Neuronal stem cell (in vitro differentiated cells): Measurements from ENCODE around the gene CKAP2L.

Source experiments
- DNase-seq: peaks from one replicate; pipeline ENCODE4 v3.0.0-alpha.2; 2013; ENCODE audit warnings: low spot score
- H2AFZ ChIP-seq: one replicate; pipeline ENCODE4 v1.6.1; 2013; ENCODE audit warnings: mild to moderate bottlenecking, low read length, inconsistent platforms
- H2AK5ac ChIP-seq: 2 replicates; pipeline ENCODE4 v1.6.1; 2013; ENCODE audit warnings: low read depth, mild to moderate bottlenecking, inconsistent platforms, low read length, moderate library complexity, mixed read lengths
- H2BK120ac ChIP-seq: 2 replicates; pipeline ENCODE4 v1.6.1; 2013; ENCODE audit warnings: low read depth, mild to moderate bottlenecking, inconsistent platforms, low read length, moderate library complexity, mixed read lengths
- H2BK12ac ChIP-seq: one replicate; pipeline ENCODE4 v1.6.1; 2013; ENCODE audit warnings: low read length, inconsistent platforms
- H2BK15ac ChIP-seq: 2 replicates; pipeline ENCODE4 v1.6.1; 2013; ENCODE audit warnings: mild to moderate bottlenecking, low read length, inconsistent platforms, mixed read lengths
- H2BK5ac ChIP-seq: one replicate; pipeline ENCODE4 v1.6.1; 2013; ENCODE audit warnings: inconsistent platforms, mild to moderate bottlenecking, low read length, moderate library complexity
- H3K14ac ChIP-seq: one replicate; pipeline ENCODE4 v1.6.1; 2013; ENCODE audit warnings: low read length, inconsistent platforms
- H3K18ac ChIP-seq: 2 replicates; pipeline ENCODE4 v1.6.1; 2013; ENCODE audit warnings: low read length, inconsistent platforms
- H3K23ac ChIP-seq: 2 replicates; pipeline ENCODE4 v1.6.1; 2013; ENCODE audit warnings: low read depth, mild to moderate bottlenecking, mixed read lengths, low read length, inconsistent platforms; ENCODE audit not compliant: poor library complexity
- H3K27ac ChIP-seq: replicated peaks from 3 replicates; pipeline ENCODE4 v1.5.1; 2013; ENCODE audit warnings: low read length, inconsistent platforms
- H3K27me3 ChIP-seq, 3 experiments: 2 replicates each; pipeline ENCODE4 v1.6.1; 2013; ENCODE audit warnings: low read length in 3 of 3, mild to moderate bottlenecking in 2 of 3, inconsistent platforms in 1 of 3, low read depth in 1 of 3, mixed read lengths in 1 of 3, moderate library complexity in 1 of 3; ENCODE audit not compliant: control insufficient read depth in 3 of 3, insufficient read depth in 3 of 3
- H3K36me3 ChIP-seq, 2 donors: replicated peaks in 1 of 2; 2 replicates each; pipeline ENCODE4 v1.6.1; 2013; ENCODE audit warnings: low read length in 2 of 2; ENCODE audit not compliant: control insufficient read depth in 2 of 2, insufficient read depth in 2 of 2
- H3K4ac ChIP-seq: 2 replicates; pipeline ENCODE4 v1.6.1; 2013; ENCODE audit warnings: inconsistent platforms, mild to moderate bottlenecking, low read length, moderate library complexity
- H3K4me1 ChIP-seq, 2 donors: 1 replicate in 1 of 2; 2 replicates in 1 of 2; pipeline ENCODE4 v1.6.1; 2013; ENCODE audit warnings: low read length in 2 of 2, low read depth in 1 of 2; ENCODE audit not compliant: control insufficient read depth in 2 of 2, insufficient read depth in 1 of 2
- H3K4me2 ChIP-seq: one replicate; pipeline ENCODE4 v1.6.1; 2013; ENCODE audit warnings: mild to moderate bottlenecking, low read length, inconsistent platforms; ENCODE audit not compliant: insufficient read depth, poor library complexity, severe bottlenecking
- H3K4me3 ChIP-seq, 2 donors: 2 replicates each; pipeline ENCODE4 v1.5.1; 2013; ENCODE audit warnings: low read length in 2 of 2, mild to moderate bottlenecking in 2 of 2, inconsistent platforms in 1 of 2, moderate library complexity in 1 of 2
- H3K79me1 ChIP-seq: one replicate; pipeline ENCODE4 v1.6.1; 2013; ENCODE audit warnings: low read depth, mild to moderate bottlenecking, inconsistent platforms, low read length, moderate library complexity
- H3K9ac ChIP-seq: one replicate; pipeline ENCODE4 v1.6.1; 2013; ENCODE audit warnings: mild to moderate bottlenecking, low read depth, low read length, inconsistent platforms; ENCODE audit not compliant: poor library complexity
- H3K9me3 ChIP-seq, 2 donors: replicated peaks in 1 of 2; 2 replicates each; pipeline versions ENCODE3 to v1.6.1; 2013; ENCODE audit warnings: low read length in 2 of 2, mild to moderate bottlenecking in 2 of 2, inconsistent platforms in 1 of 2, low read depth in 1 of 2, mixed read lengths in 1 of 2, moderate library complexity in 1 of 2; ENCODE audit not compliant: control insufficient read depth in 2 of 2, insufficient read depth in 1 of 2
- H4K8ac ChIP-seq: one replicate; pipeline ENCODE4 v1.6.1; 2013; ENCODE audit warnings: low read depth, mild to moderate bottlenecking, inconsistent platforms, low read length, moderate library complexity
- H4K91ac ChIP-seq: one replicate; pipeline ENCODE4 v1.6.1; 2013; ENCODE audit warnings: low read length, low read depth, mild to moderate bottlenecking, inconsistent platforms; ENCODE audit not compliant: poor library complexity
- WGBS, 2 donors: extraction: QIAGEN DNeasy Blood & Tissue Kit; methylation state at CpG; one replicate each; pipeline ENCODE4 v1.1.7; 2013; ENCODE audit warnings: missing lambda C conversion rate in 2 of 2, mixed read lengths in 1 of 2; ENCODE audit not compliant: insufficient read length in 2 of 2, insufficient replicate concordance in 1 of 2; ENCODE audit errors: extremely low coverage in 2 of 2; 5-methylcytosine and 5-hydroxymethylcytosine counted together

The CKAP2L gene

DNA sequence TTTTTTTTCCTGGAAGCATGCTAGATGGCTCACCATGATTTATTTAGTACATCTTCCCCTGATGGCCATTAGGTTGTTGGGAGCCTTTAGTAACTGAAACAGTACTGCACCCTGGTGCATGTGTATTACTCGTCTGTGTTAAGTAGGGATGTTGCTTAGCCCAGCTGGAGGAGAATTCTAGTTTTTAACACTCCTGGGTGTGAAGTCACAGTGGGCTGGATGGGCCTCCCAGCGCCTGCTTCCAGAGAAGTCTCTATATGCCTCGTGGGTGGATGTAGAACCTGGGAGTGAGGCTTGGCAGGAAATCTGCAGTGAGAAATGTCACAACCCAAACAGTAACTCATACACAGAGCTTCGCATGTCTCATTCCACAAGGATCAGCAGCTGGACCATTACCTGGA, 72.5 kb downstream of the CKAP2L start:
- Histone ChIP-seq H3K23ac (no peak overlapping the region), H3K9ac (no peak overlapping the region), H3K4me1 (peaks cover 4 to 9% of the 10 kb centered on the region in 2 donors), H3K27me3 (peaks cover 0 to 2% (median 0%) of the 10 kb centered on the region in 3 experiments), H2AK5ac (no peak overlapping the region), H3K27ac (no peak overlapping the region), H2AFZ (no peak overlapping the region), H3K4me2 (no peak overlapping the region), H4K91ac (no peak overlapping the region), H3K18ac (no peak overlapping the region), H3K4ac (no peak overlapping the region), H3K9me3 (no peaks in the 10 kb centered on the region), H2BK120ac (no peak overlapping the region), H4K8ac (no peak overlapping the region), H3K4me3 (no peak overlapping the region), H2BK12ac (no peak overlapping the region), H2BK5ac (no peak overlapping the region), H3K79me1 (no peaks in the 10 kb centered on the region), H2BK15ac (no peak overlapping the region), H3K14ac (no peak overlapping the region), H3K36me3 (no peaks in the 10 kb centered on the region)
- WGBS, 2 donors = no CpG with 5 or more reads among the region's 4 CpGs
- no peak for DNase-seq

DNA sequence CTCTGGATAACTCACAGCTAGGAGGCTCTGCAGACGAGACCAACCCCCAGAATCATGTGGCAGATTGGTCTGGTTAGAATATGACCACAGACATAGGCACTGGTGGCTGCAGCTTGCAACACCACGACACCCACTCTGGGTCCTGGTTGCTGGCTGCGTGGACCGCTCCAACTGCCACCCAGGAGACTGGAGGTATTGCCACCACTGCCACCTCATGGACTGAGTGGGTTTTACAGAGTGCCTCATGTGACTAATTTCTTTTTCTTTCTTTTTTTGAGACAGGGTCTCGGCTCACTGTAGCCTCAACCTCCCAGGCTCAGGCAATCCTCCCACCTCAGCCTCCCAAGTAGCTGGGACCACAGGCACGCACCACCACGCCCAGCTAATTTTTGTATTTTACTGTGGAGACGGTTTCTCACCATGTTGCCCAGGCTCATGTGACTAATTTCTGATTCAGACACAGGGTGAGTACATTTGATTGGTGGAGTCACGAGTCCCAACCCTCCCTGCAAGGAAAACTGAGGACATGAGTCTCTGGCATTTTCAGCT, 73.5 kb downstream of the CKAP2L start:
- no peak overlapping the region for H4K8ac ChIP-seq
- peaks cover 0 to 2% (median 0%) of the 10 kb centered on the region in 3 experiments for H3K27me3 ChIP-seq
- H2BK120ac ChIP-seq = no peak overlapping the region
- H3K23ac ChIP-seq = no peak overlapping the region
- DNase-seq = no peak
- WGBS, 2 donors = no CpG with 5 or more reads among the region's 9 CpGs
- no peak overlapping the region for H2BK12ac ChIP-seq
- no peak overlapping the region for H3K27ac ChIP-seq
- H3K79me1 ChIP-seq = no peaks in the 10 kb centered on the region
- no peak overlapping the region for H3K4me3 ChIP-seq
- no peak overlapping the region for H3K4ac ChIP-seq
- H3K4me2 ChIP-seq = no peak overlapping the region
- H3K36me3 ChIP-seq = no peaks in the 10 kb centered on the region
- no peak overlapping the region for H2BK5ac ChIP-seq
- H3K14ac ChIP-seq = no peak overlapping the region
- H2AFZ ChIP-seq = no peak overlapping the region
- peaks cover 4 to 9% of the 10 kb centered on the region in 2 donors for H3K4me1 ChIP-seq
- H2AK5ac ChIP-seq = no peak overlapping the region
- no peak overlapping the region for H2BK15ac ChIP-seq
- no peak overlapping the region for H3K9ac ChIP-seq
- no peaks in the 10 kb centered on the region for H3K9me3 ChIP-seq
- H3K18ac ChIP-seq = no peak overlapping the region
- H4K91ac ChIP-seq = no peak overlapping the region

DNA sequence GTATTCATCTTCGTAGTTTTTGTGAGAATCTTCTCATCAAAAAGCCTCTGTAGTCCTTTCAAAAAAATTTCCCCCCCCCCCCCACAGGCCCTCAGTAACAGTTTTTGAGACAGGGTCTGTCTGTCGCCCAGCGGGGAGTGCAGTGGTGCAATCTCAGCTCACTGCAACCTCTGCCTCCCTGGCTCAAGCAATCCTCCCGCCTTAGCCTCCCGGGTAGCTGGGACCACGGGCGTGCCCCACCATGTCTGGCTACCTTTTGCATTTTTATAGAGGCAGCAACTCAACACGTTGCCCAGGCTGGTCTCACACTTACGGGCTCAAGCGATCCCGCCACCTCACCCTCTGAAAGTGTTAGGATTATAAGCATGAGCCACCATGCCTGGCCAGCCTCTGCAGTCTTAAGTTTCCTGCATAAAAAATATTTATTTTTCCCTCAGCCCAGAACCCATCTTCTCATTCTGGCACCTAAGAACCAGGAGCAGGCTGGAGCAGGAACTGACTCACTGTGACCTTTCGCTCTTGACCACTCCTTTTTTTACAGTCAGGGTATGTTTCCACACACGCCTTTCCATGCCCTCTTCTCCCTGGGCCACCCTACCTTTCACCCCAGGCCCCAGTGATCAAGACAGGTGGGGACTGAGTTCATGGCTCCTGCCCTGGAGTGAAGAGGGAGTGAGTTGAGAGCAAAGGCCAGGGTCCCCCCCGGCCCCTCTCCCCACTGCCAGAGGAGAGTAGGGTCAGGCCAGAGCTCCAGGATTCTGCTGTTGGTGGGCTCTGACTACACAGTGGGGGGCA, 76.1 kb downstream of the CKAP2L start:
- Histone ChIP-seq H3K27me3 (peaks cover 0 to 2% (median 0%) of the 10 kb centered on the region in 3 experiments), H3K4me2 (no peak overlapping the region), H3K4me3 (no peak overlapping the region), H4K91ac (no peak overlapping the region), H3K9ac (no peak overlapping the region), H2BK120ac (no peak overlapping the region), H2BK12ac (no peak overlapping the region), H3K4me1 (peaks cover 4 to 9% of the 10 kb centered on the region in 2 donors), H3K18ac (no peak overlapping the region), H3K14ac (no peak overlapping the region), H2AFZ (no peak overlapping the region), H3K23ac (peak overlapping the region; percentile 37), H3K4ac (no peak overlapping the region), H2BK15ac (no peak overlapping the region), H2AK5ac (no peak overlapping the region), H3K9me3 (no peaks in the 10 kb centered on the region), H2BK5ac (no peak overlapping the region), H3K36me3 (no peaks in the 10 kb centered on the region), H3K27ac (no peak overlapping the region), H3K79me1 (no peaks in the 10 kb centered on the region), H4K8ac (no peak overlapping the region)
- WGBS, 2 donors = no CpG with 5 or more reads among the region's 14 CpGs
- no peak for DNase-seq

DNA sequence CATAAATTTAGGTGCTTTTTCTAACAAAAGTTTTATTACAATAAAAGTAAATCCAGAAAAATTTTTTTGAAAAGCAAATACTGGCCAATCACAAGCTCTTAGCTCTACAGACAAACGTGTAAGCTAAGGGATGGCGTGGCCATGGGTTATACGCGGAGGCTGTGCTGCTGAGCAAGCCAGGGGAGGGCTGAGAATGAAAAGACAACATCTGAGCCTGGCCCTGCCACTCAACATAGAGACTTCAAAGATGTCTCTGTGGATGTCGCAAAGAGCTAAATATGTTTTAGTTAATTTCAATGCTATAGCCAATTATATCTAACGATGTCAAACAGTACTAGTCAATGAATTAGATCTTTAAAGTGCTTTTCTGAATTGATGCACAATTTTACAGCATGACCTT, 76.9 kb downstream of the CKAP2L start:
- no peak overlapping the region for H3K23ac ChIP-seq

More for the DNA sequence above, 76.9 kb downstream of the CKAP2L start:
- no peak overlapping the region for H3K18ac ChIP-seq
- no peaks in the 10 kb centered on the region for H3K9me3 ChIP-seq
- H2BK5ac ChIP-seq = no peak overlapping the region
- no peak overlapping the region for H3K4me3 ChIP-seq
- no peak overlapping the region for H3K4ac ChIP-seq
- DNase-seq = no peak
- no CpG with 5 or more reads among the region's 6 CpGs for WGBS, 2 donors
- no peak overlapping the region for H2BK12ac ChIP-seq
- H3K9ac ChIP-seq = no peak overlapping the region
- H3K27ac ChIP-seq = no peak overlapping the region
- H2AFZ ChIP-seq = no peak overlapping the region
- peaks cover 0 to 2% (median 0%) of the 10 kb centered on the region in 3 experiments for H3K27me3 ChIP-seq
- H2AK5ac ChIP-seq = no peak overlapping the region
- no peak overlapping the region for H2BK120ac ChIP-seq
- no peak overlapping the region for H2BK15ac ChIP-seq
- no peak overlapping the region for H3K4me2 ChIP-seq
- H3K79me1 ChIP-seq = no peaks in the 10 kb centered on the region
- no peak overlapping the region for H4K91ac ChIP-seq
- H4K8ac ChIP-seq = no peak overlapping the region
- H3K36me3 ChIP-seq = no peaks in the 10 kb centered on the region
- H3K14ac ChIP-seq = no peak overlapping the region
- peaks cover 1 to 4% of the 10 kb centered on the region in 2 donors for H3K4me1 ChIP-seq
